KMS-11 (cell line): ENCODE data around the gene ZNF197.

Experiments
- H2AFZ ChIP-seq: fragments of 200-600 bp; sonication (generic); 2 replicates; pipeline ENCODE4 v1.6.1; 2016; ENCODE audit warnings: antibody characterized with exemption, mixed run types, low read depth
- H3K27ac ChIP-seq: fragments of 200-600 bp; sonication (generic); 2 replicates; pipeline ENCODE4 v1.6.1; 2016; ENCODE audit warnings: mild to moderate bottlenecking, mixed run types
- H3K27me3 ChIP-seq: fragments of 200-600 bp; sonication (generic); 2 replicates; pipeline ENCODE4 v1.6.1; 2017; ENCODE audit warnings: mild to moderate bottlenecking, low read depth, mixed run types, moderate library complexity; ENCODE audit not compliant: insufficient read depth
- H3K36me3 ChIP-seq: fragments of 200-600 bp; sonication (generic); 2 replicates; pipeline ENCODE4 v1.6.1; 2017; ENCODE audit warnings: mild to moderate bottlenecking, mixed run types; ENCODE audit not compliant: insufficient read depth
- H3K4me1 ChIP-seq: fragments of 200-600 bp; sonication (generic); 2 replicates; pipeline ENCODE4 v1.6.1; 2016; ENCODE audit warnings: mild to moderate bottlenecking, low read depth, mixed run types; ENCODE audit not compliant: poor library complexity, severe bottlenecking
- H3K4me2 ChIP-seq: fragments of 200-600 bp; sonication (generic); 2 replicates; pipeline ENCODE4 v1.7.0; 2016; ENCODE audit warnings: mild to moderate bottlenecking, mixed run types
- H3K4me3 ChIP-seq: fragments of 200-600 bp; sonication (generic); IDR thresholded peaks from 2 replicates; pipeline ENCODE4 v1.6.1; 2017; ENCODE audit warnings: low read depth, low read length, mixed read lengths; ENCODE audit not compliant: insufficient read depth
- H3K79me2 ChIP-seq: fragments of 200-600 bp; sonication (generic); 2 replicates; pipeline ENCODE4 v1.6.1; 2016; ENCODE audit warnings: low read depth, mixed run types; ENCODE audit not compliant: insufficient read depth
- H3K9ac ChIP-seq: fragments of 200-600 bp; sonication (generic); 2 replicates; pipeline ENCODE4 v1.6.1; 2016; ENCODE audit warnings: mild to moderate bottlenecking, mixed run types
- H4K20me1 ChIP-seq: fragments of 200-600 bp; sonication (generic); 2 replicates; pipeline ENCODE4 v1.6.1; 2016; ENCODE audit warnings: mild to moderate bottlenecking, mixed run types; ENCODE audit not compliant: insufficient read depth
- CTCF ChIP-seq: fragments of 200-600 bp; sonication (generic); conservative IDR thresholded peaks from 2 replicates; pipeline ENCODE4 v1.6.1; 2017; ENCODE audit warnings: low read depth, mild to moderate bottlenecking, antibody characterized with exemption, low read length, moderate library complexity, mixed read lengths

The ZNF197 gene

GRCh38 chr3:44584646-44585501 lies 40.0 kb upstream of the ZNF197 start, which contains the start of gene ZNF660:
ZNF660 (plus strand) TSS chr3:44584964; CDS start chr3:44594194, 9,230 bp downstream.
- Histone ChIP-seq H3K4me1 (no peaks in the 10 kb centered on the region), H3K9ac (no peak within 1 kb of the TSS), H4K20me1 (no peaks in the 10 kb centered on the region), H3K27me3 (no peaks in the 10 kb centered on the region), H3K4me2 (no peak within 1 kb of the TSS), H3K27ac (no peak within 1 kb of the TSS), H3K36me3 (no peaks in the 10 kb centered on the region), H3K79me2 (no peaks in the 10 kb centered on the region), H3K4me3 (no peak within 1 kb of the TSS), H2AFZ (no peak within 1 kb of the TSS)
- no peak for TF ChIP-seq CTCF

GRCh38 chr3:44596621-44597020 lies 28.2 kb upstream of the ZNF197 start:
- Histone ChIP-seq H3K79me2 (no peaks in the 10 kb centered on the region), H3K4me2 (no peak overlapping the region), H3K9ac (no peak overlapping the region), H3K36me3 (no peaks in the 10 kb centered on the region), H2AFZ (no peak overlapping the region), H3K4me3 (no peak overlapping the region), H4K20me1 (no peaks in the 10 kb centered on the region), H3K4me1 (no peaks in the 10 kb centered on the region), H3K27me3 (no peaks in the 10 kb centered on the region), H3K27ac (no peak overlapping the region)
- TF ChIP-seq CTCF, result no peak

DNA sequence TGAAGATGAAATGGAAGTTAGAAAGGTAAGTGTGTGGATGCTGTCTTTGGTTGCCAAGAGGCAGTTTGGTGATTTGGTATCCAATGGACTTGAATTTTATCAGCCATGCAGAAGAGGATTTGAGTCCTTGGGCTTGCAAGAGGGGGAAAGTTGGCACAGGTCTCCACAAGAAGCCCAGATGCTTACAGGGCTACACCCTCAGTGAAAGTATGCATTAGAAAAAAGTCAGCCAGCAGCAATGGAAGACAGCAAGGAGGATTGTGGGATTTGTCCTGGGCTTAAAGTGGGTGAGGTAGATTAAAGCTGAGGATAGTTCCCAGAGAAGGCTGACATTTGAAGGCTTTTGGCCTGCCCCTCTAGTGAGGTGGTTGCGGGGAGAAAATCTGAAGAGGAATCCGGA lies 23.1 kb upstream of the ZNF197 start:
- H3K27ac ChIP-seq, result no peak overlapping the region
- no peaks in the 10 kb centered on the region for H4K20me1 ChIP-seq
- H3K9ac ChIP-seq, result no peak overlapping the region
- no peaks in the 10 kb centered on the region for H3K27me3 ChIP-seq
- no peaks in the 10 kb centered on the region for H3K36me3 ChIP-seq
- no peak overlapping the region for H2AFZ ChIP-seq
- H3K4me2 ChIP-seq, result no peak overlapping the region
- no peak overlapping the region for H3K4me3 ChIP-seq
- H3K4me1 ChIP-seq, result no peaks in the 10 kb centered on the region
- no peak for TF ChIP-seq CTCF
- H3K79me2 ChIP-seq, result no peaks in the 10 kb centered on the region

- no peaks in the 10 kb centered on the region for H3K36me3 ChIP-seq
These were observed 12.2 kb upstream of the ZNF197 start for GRCh38 chr3:44612678-44613077.

More at GRCh38 chr3:44612678-44613077, 12.2 kb upstream of the ZNF197 start:
- Histone ChIP-seq H3K79me2 (no peaks in the 10 kb centered on the region), H3K4me1 (no peaks in the 10 kb centered on the region), H3K27ac (no peak overlapping the region), H2AFZ (no peak overlapping the region), H4K20me1 (no peaks in the 10 kb centered on the region), H3K27me3 (no peaks in the 10 kb centered on the region), H3K9ac (no peak overlapping the region), H3K4me2 (no peak overlapping the region), H3K4me3 (no peak overlapping the region)
- TF ChIP-seq CTCF, result no peak
